K562 (cell line): ENCODE data around the gene ELF5. TPM values are rescaled to one million over a fixed set of nuclear protein-coding genes. Genes with fewer than 3 reads are reported as not detected.

Experiments used
- POLR2B ChIP-seq: fragments of 450-650 bp; IDR thresholded peaks from 2 replicates; pipeline ENCODE4 v1.6.1; 2018; ENCODE audit warnings: low read depth; ENCODE audit not compliant: partially characterized antibody
- polyA plus RNA-seq, 8 experiments: library from polyadenylated mRNA; depleted of rRNA in 4 of 8; stranded (reverse) in 5 of 8; unstranded in 3 of 8; fragments of >200 nt; fragmentation: Nextera tagmentation in 2 of 8; fragmentation: Illumina TruSeq in 1 of 8; extraction: Ambion mirVana in 2 of 8; extraction: Trizol in 1 of 8; gene quantifications; 2 replicates each; pipeline versions ENCODE4 v1.2.1 to v1.2.3, GENCODE V29; 2011 to 2014; ENCODE audit warnings: inconsistent platforms in 1 of 8, missing spikeins in 1 of 8
- total RNA-seq, 7 experiments: library from RNA; depleted of rRNA in 6 of 7; stranded (reverse); fragments of >200 nt in 6 of 7; fragmentation: Illumina TruSeq in 2 of 7; extraction: Trizol in 2 of 7; gene quantifications; 2 replicates each; pipeline versions ENCODE4 v1.2.1 to v1.2.3, GENCODE V29; 2011 to 2021; ENCODE audit warnings: low replicate concordance in 1 of 7
- TF ChIP-seq, protein P1 (sequence below): sonication (generic); formaldehyde crosslinking; IDR thresholded peaks from 2 replicates; pipeline ENCODE4 v1.8.0; 2022; ENCODE audit warnings: mild to moderate bottlenecking, missing genetic modification reagents
- TF ChIP-seq, protein P2 (sequence below), 2 experiments: fragments of 450-650 bp in 1 of 2; sonication (generic) in 1 of 2; formaldehyde crosslinking in 1 of 2; IDR thresholded peaks; 2 replicates each; pipeline versions ENCODE4 v1.7.1 to v1.9.0; 2016 to 2022; ENCODE audit warnings: inconsistent platforms in 1 of 2, mild to moderate bottlenecking in 1 of 2, missing genetic modification reagents in 1 of 2

ELF5 gene
- total and polyA plus RNA-seq, 9 of the 15 experiments (the other 6 are each of a cell fraction or from before 2014, with no cell fraction given), result not detected

DNA sequence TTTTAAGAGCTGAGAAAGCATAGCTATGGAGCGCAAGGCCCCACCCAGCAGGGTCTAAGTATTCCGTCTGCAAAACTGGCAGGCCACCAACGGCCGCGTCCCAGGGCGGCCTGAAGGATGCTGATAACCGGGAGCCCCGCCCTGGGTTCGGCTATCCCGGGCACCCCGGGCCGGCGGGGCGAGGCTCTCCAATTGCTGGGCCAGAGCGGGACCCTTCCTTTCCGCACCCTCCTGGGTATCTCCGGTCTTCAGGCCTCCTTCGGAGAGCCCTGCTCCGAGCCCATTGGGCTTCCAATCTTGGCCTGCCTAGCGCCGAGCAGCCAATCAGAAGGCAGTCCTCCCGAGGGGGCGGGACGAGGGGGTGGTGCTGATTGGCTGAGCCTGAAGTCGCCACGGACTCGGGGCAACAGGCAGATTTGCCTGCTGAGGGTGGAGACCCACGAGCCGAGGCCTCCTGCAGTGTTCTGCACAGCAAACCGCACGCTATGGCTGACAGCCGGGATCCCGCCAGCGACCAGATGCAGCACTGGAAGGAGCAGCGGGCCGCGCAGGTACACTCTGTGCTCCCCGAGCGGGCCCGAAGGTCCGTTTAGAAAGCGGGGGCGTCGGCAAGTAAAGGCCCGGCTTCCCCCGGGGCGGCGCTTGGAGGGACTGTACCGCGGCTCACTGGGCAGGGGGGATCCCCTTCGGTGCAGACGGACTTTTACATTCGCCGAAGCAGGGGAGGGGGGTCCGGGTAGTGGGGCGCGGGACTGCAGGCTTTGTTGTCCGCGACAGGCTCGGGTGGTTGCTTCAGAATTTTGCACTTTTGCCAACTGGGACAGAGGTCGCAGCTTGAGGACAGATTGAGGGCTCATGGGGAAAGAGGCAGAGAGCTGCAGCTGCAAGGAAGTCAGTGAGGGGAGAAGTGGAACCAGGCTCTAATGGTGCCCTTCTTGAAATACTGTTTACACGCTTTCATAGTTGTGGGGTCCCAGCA is 74.8 kb downstream of the ELF5 start, which contains the start of gene CAT (continued):
- TF ChIP-seq, protein P1, sequence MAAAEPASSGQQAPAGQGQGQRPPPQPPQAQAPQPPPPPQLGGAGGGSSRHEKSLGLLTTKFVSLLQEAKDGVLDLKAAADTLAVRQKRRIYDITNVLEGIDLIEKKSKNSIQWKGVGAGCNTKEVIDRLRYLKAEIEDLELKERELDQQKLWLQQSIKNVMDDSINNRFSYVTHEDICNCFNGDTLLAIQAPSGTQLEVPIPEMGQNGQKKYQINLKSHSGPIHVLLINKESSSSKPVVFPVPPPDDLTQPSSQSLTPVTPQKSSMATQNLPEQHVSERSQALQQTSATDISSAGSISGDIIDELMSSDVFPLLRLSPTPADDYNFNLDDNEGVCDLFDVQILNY (CRISPR knock-in tag), result no peak
- TF ChIP-seq, protein P2, sequence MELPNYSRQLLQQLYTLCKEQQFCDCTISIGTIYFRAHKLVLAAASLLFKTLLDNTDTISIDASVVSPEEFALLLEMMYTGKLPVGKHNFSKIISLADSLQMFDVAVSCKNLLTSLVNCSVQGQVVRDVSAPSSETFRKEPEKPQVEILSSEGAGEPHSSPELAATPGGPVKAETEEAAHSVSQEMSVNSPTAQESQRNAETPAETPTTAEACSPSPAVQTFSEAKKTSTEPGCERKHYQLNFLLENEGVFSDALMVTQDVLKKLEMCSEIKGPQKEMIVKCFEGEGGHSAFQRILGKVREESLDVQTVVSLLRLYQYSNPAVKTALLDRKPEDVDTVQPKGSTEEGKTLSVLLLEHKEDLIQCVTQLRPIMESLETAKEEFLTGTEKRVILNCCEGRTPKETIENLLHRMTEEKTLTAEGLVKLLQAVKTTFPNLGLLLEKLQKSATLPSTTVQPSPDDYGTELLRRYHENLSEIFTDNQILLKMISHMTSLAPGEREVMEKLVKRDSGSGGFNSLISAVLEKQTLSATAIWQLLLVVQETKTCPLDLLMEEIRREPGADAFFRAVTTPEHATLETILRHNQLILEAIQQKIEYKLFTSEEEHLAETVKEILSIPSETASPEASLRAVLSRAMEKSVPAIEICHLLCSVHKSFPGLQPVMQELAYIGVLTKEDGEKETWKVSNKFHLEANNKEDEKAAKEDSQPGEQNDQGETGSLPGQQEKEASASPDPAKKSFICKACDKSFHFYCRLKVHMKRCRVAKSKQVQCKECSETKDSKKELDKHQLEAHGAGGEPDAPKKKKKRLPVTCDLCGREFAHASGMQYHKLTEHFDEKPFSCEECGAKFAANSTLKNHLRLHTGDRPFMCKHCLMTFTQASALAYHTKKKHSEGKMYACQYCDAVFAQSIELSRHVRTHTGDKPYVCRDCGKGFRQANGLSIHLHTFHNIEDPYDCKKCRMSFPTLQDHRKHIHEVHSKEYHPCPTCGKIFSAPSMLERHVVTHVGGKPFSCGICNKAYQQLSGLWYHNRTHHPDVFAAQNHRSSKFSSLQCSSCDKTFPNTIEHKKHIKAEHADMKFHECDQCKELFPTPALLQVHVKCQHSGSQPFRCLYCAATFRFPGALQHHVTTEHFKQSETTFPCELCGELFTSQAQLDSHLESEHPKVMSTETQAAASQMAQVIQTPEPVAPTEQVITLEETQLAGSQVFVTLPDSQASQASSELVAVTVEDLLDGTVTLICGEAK (IDR thresholded peaks at IDR 0.05), result peak; percentile 9; the same call in 1 of the 2 replicates
- TF ChIP-seq, protein P2 (CRISPR knock-in tag; IDR thresholded peaks at IDR 0.05), result no peak
- TF ChIP-seq POLR2B, result peak; percentile 75
